ENCODE results near the gene C1QL4. TPM values are rescaled to one million over a fixed set of nuclear protein-coding genes. Genes with fewer than 3 reads are reported as not detected.
"Not testable (repeated sequence)": the region's sequence is repeated elsewhere in the genome, so short reads cannot be mapped to it uniquely, and the experiment has no call there.

Gene C1QL4
- total RNA-seq, 1 donor from 2014 or later, result not detected

- Histone ChIP-seq H3K27ac (no peak overlapping the region), H3K4me3 (no peak overlapping the region), H3K4me1 (no peaks in the 10 kb centered on the region), H3K36me3 (no peaks in the 10 kb centered on the region), H3K9me3 (no peaks in the 10 kb centered on the region), H3K27me3 (ENCODE audit: low read depth) (peaks cover 6% of the 10 kb centered on the region)
- TF ChIP-seq CTCF (IDR thresholded peaks at IDR 0.05), result no peak
- intact Hi-C loops (cut with DNase I), result no loop called here
- no peak for ATAC-seq
- DNase-seq, result no peak
These were observed 22.2 kb downstream of the C1QL4 start for GRCh38 chr12:49314811-49315210.

- H3K27me3 ChIP-seq (ENCODE audit: low read depth), result peaks cover 16% of the 10 kb centered on the region
- H3K27ac ChIP-seq; H3K36me3 ChIP-seq; intact Hi-C loops (cut with DNase I); DNase-seq; H3K4me3 ChIP-seq; H3K4me1 ChIP-seq; ATAC-seq; H3K9me3 ChIP-seq: not testable (repeated sequence)
These were observed 26.5 kb downstream of the C1QL4 start for GRCh38 chr12:49310451-49311000.

GRCh38 chr12:49309386-49309785 lies 27.6 kb downstream of the C1QL4 start:
- Histone ChIP-seq H3K4me3 (no peak overlapping the region), H3K4me1 (no peaks in the 10 kb centered on the region), H3K27me3 (ENCODE audit: low read depth) (peaks cover 20% of the 10 kb centered on the region), H3K36me3 (no peaks in the 10 kb centered on the region), H3K27ac (no peak overlapping the region), H3K9me3 (no peaks in the 10 kb centered on the region)
- no peak for ATAC-seq
- intact Hi-C loops (cut with DNase I), result no loop called here
- DNase-seq, result no peak
- no peak for TF ChIP-seq CTCF (IDR thresholded peaks at IDR 0.05)

- H3K27me3 ChIP-seq (ENCODE audit: low read depth), result peaks cover 25% of the 10 kb centered on the region
These were observed 31.1 kb downstream of the C1QL4 start for GRCh38 chr12:49305762-49306510.

GRCh38 chr12:49304161-49304560 lies 32.8 kb downstream of the C1QL4 start:
- ATAC-seq, result no peak
- DNase-seq, result no peak
- H3K36me3 ChIP-seq, result no peaks in the 10 kb centered on the region
- intact Hi-C loops (cut with DNase I), result no loop called here
- H3K4me3 ChIP-seq, result no peak overlapping the region
- no peak for TF ChIP-seq CTCF (IDR thresholded peaks at IDR 0.05)
- H3K27ac ChIP-seq, result no peak overlapping the region
- peaks cover 35% of the 10 kb centered on the region for H3K27me3 ChIP-seq (ENCODE audit: low read depth)
- no peaks in the 10 kb centered on the region for H3K4me1 ChIP-seq
- no peaks in the 10 kb centered on the region for H3K9me3 ChIP-seq

More at GRCh38 chr12:49305762-49306510, 31.1 kb downstream of the C1QL4 start:
- no peak for TF ChIP-seq CTCF (IDR thresholded peaks at IDR 0.05)
- Histone ChIP-seq H3K27ac (no peak overlapping the region), H3K9me3 (no peaks in the 10 kb centered on the region), H3K4me3 (no peak overlapping the region), H3K4me1 (no peaks in the 10 kb centered on the region), H3K36me3 (no peaks in the 10 kb centered on the region)
- no peak for DNase-seq
- ATAC-seq, result no peak
- intact Hi-C loops (cut with DNase I), result no loop called here

- Histone ChIP-seq H3K4me3 (no peak overlapping the region), H3K27me3 (ENCODE audit: low read depth) (peaks cover 53% of the 10 kb centered on the region), H3K9me3 (no peaks in the 10 kb centered on the region), H3K4me1 (peaks cover 10% of the 10 kb centered on the region), H3K36me3 (no peaks in the 10 kb centered on the region), H3K27ac (no peak overlapping the region)
- intact Hi-C loops (cut with DNase I), result no loop called here
- no peak for TF ChIP-seq CTCF (IDR thresholded peaks at IDR 0.05)
- DNase-seq, result no peak
- no peak for ATAC-seq
These were observed 35.2 kb downstream of the C1QL4 start for GRCh38 chr12:49301760-49302159.
